Frontal cortex (tissue), 4 donors: ENCODE results near the gene PDLIM1. TPM values are rescaled to one million over a fixed set of nuclear protein-coding genes. Genes with fewer than 3 reads are reported as not detected.

Experiments used
- DNase-seq, 2 donors: peaks; one replicate each; pipeline ENCODE4 v3.0.0; 2012; ENCODE audit warnings: low spot score in 2 of 2
- FAIRE-seq: peaks from 2 replicates; lab custom pipeline; 2012; peaks lifted over from hg19 to GRCh38; lab: Jason Lieb, UNC
- total RNA-seq: library from RNA; depleted of rRNA; stranded (reverse); fragments of >200 nt; gene quantifications from one replicate; pipeline ENCODE4 v1.2.3, GENCODE V29; 2014
- donor health status: control.
- donor health status: control.
- donor health status: control.

PDLIM1 gene, protein sequence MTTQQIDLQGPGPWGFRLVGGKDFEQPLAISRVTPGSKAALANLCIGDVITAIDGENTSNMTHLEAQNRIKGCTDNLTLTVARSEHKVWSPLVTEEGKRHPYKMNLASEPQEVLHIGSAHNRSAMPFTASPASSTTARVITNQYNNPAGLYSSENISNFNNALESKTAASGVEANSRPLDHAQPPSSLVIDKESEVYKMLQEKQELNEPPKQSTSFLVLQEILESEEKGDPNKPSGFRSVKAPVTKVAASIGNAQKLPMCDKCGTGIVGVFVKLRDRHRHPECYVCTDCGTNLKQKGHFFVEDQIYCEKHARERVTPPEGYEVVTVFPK
- total RNA-seq, result 2.4 TPM

DNA sequence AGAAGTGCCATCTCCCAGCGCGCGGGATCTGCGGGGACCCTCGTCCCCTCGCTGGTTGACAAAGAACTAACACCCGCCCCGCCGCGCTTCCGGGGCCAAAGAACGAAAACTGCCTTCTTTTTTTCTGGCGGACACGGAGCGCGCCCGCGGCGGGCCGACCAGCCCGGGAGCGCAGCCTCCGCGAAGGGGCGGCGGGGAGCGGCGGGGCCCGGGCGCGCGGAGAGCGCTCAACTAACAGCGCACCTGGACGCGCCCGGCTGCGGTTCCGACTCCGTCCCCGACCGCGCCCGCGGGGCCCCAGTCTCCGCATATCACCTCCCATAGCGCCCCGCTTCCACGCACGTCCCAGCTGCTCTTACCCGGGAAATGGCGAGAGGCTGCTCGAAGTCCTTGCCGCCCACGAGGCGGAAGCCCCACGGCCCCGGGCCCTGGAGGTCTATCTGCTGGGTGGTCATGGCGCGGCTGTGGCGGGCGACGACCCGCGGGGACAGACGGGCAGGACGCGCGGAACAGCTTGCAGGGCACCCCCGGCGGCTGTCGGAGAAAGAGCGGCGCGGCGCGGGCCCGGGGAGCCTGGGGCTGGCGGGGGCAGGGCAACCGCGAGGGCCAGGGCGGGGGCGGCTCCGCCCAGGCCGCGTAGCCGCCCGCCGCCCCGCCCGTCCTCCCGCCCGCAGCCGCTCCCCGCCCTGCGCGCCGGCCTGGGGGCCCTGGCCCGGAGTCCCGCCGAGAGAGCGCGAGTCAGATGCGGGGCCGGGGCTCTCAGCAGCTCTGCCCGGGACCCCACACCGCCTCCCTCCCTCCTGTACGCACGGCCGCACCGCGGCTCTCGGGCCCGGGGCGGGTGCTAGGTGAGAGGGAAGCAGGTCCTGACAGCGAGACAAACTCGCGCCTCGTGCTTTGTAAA, at the start of gene PDLIM1:
PDLIM1 (minus strand) TSS at position 543 of the 904 bp plus-strand sequence; CDS start at position 455, 88 bp downstream.
- DNase-seq (peak; percentile 64 to 76), FAIRE-seq (no peak)

DNA sequence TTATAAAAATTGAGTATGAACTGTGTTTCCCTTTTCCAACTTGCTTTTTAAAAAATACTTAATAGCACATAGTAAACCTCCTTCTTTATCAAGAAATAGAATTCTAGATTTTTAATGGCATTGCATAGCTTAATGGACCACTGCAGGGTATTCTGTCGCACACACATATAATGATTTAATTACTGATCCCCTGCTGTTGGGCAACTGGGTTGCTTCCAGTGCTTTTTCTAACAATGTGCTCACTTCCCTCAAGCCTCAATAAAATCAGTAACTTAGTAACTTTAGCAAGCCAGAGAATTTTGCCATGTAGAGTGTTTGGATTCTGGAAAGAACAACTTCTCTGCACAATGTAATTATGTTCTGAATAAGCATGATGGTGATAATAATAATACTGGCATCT, 49.1 kb upstream of the PDLIM1 start:
- FAIRE-seq (no peak), DNase-seq (no peak)

DNA sequence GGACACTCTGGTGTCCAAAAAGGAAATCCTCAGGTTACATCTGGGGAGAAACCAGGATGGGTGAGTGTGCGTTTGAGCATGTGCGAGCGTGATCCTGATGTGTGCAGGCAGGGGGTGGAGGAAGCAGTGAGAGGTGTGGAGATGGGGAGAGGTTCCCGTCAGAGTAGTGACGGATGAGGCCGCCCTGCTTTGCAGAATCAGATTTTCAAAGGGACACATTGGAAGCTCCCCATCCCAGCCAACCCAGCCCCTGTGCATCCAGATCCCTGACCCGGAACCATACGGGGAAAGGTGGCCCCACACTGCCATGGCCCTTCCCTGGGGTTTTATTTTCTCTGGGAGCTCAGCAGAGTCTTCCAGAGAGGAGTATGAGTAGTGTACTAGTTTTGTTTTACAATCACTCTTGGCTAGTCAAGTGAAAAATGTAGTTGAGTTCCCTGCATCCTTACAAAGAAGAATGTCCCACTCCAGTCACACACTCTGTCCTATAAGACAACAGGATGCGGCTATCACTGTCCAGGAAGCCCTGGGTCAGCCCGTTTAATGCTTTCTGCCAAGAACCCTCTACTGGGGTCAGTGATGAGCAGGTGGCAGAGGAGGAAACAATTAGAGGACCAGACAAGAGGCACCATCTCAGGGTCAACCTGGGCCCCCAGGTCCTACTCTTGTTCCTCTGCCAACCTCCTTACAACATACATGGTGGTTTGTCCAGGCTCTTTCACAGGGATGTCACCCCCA, 46.8 kb upstream of the PDLIM1 start:
- no peak for DNase-seq
- no peak for FAIRE-seq

DNA sequence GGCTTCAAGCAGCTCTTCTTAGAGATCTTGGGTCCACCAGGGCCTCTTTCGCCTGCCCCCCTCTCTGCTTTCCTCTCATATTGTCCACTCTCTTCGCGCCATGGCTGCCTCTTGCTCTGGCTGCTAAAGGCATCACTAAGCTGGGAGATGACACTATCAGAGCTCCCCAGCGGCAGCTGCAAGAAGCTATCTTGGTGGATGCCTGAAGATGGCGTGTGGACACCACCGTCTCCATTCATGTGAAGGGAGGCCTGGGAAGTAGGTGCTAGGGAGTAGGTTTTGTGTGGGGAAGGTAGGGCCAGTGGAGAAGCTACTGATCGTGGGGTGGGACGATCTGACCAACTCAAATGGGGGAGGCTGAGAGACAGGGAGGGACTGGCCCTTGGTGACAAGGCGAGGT, 45.9 kb upstream of the PDLIM1 start:
- FAIRE-seq, result no peak
- DNase-seq, result no peak

DNA sequence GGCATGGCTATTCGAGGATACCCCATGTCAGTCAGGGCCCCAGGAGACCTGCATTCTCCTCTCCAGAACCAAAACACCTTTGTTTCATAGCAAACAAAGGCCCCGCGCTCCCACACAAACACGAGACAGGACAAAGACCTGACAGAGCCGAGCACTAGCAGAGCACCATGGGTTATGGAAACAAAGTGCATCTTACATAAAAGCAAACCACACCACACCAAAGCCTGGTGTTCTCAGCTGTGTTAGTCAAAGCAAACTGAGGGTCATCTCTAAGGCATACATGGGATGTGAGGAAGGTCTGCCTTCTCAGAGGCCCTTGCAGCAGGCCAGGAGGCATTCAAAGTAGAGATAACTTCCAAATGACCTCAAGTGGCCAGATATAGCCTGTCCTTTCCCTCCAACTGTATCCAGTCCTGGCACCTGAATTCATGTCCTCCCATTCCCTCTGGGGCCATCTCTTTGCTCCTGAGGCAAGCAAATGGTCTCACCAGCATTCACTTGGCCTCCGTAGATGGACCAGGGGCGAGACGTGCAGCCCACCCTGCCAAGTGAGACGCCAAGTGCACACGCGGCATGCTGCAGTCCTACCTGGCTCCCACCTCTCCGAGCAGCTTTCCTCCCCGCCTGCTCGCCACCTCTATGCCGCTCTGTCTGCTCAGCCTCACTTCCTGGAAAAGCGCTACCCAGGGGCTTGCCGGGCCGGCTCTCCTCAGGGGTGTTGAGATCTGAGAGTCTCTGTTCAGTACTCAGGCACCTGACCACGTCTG, 45.3 kb upstream of the PDLIM1 start:
- FAIRE-seq (no peak), DNase-seq (no peak)

DNA sequence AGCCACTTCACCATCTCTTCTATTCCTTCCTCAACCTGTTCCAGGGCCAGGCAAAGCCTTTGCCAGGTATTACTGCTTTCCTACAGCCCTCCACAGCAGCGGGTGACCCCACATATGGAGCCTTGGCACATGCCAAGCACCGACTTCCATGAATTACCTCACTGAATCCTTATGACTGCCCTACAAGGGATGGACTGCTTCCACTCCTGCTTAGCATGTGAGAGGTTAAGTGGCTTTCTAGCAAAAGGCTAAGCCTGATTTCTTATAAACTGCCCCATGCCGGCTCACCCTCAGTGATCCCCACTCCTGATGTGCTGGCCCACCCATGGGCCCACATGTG, 44.0 kb upstream of the PDLIM1 start:
- no peak for FAIRE-seq
- DNase-seq, result no peak

DNA sequence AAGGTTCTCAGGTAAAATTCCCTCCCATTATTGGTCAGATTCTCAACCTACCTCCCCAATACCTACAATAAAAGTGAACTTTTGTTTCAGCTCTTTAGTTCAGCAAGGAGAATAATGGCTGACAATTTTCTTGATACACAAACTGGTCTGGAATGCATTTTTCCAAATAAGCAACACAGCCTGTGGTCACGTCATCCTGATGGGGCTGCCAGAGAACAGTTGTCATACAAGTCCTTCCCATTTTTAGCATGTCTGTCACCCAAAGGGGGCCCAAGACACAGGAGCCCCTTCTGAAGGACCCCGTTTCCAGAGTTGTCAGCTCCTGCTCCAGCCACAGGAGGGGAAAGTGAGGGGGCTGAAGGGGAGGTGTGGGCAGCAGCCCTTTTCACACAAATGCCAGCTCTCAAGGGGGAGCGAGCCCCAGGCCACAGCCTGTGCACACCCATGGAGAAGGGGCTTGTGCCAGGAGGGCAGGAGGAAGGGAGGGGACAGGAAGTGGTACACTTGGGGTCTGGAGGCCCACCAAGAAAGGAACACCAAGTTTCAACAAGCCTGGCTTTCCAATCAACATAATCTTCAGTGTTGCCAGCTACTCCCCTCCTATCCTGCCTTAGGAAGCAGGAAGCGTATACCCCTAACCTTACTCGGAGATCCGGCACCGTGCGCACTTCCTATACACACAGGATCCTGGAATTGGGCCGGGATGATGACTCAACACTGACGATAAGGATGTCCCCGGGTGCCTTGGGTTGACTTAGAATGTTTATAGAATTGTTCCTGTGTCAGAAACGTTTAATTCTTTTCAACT, 43.4 kb upstream of the PDLIM1 start:
- FAIRE-seq, result no peak
- peak in 1 of 2 donors; percentile 32 for DNase-seq

DNA sequence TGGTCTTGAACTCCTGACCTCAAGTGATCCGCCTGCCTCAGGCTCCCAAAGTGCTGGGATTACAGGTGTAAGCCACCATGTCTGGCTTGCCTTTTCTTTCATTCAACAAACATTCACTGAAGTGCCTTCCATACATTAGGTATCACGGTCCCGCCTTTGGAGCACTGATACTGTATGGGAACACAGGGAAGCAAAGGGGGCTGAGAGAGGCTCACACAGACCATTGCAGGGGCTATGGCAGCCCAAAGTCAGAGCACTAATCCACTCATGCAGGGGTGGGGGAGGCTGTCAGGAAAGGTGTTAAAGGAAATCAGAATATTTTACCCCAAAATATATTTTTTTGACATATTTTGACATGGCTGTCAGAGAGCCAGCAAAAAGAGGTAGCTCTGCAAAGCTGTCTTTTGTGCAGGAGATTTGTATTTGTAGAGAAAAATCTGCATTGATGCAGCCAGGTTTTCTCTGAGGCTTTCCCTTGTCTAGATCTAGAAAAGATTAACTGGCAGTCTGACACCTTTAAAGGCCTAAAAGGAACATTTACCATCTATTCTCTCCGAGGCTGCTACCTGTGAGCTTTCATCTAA, 42.0 kb upstream of the PDLIM1 start:
- DNase-seq (no peak), FAIRE-seq (no peak)

DNA sequence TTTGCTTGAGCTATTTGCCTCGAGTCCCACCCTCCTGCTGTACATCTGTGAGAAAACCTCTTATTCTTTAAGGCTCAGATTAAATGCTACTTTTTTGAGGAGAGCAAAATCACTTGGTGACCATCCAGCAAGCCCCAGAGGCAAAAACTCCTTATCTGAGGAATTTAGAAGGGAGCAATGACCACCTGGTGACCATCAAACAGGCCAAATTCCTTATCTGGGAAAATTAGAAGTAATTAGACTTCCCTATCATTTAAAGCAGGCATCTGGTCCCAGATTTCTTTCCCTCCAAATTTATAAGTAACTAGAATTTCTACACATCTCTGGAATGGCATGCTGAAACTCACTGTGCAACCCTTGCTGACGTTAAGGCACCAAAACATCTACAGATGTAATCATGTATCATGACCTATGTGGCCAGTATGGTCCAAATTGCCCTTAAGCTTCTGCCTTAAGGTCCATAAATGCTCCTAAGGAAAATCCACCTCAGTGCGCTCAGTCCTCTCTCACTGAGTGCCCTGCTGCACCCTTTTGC, 40.9 kb upstream of the PDLIM1 start:
- DNase-seq (no peak), FAIRE-seq (no peak)

DNA sequence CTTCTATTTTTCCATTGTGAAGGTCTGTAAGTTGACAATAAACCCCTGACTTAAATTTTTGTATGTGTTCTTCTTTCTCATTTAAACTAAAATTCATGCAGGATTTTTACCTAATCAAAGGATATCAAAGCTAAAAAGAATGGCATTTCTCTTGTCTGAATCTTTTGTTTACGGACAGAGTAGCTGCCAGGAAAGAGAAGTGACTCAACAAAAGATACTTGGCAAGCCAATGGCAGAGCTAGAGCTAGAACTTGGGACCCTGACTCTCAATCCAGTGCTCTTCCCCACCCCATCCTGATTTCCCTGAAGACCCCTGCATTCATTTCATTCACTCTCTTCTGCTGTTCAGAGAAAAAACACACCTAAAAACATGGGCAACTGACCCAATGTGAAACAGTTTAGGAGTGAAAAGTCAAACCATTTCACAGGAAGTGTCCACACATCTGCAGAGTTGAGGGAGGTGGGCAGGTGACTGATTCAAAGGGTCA, 40.2 kb upstream of the PDLIM1 start:
- DNase-seq (no peak), FAIRE-seq (no peak)

DNA sequence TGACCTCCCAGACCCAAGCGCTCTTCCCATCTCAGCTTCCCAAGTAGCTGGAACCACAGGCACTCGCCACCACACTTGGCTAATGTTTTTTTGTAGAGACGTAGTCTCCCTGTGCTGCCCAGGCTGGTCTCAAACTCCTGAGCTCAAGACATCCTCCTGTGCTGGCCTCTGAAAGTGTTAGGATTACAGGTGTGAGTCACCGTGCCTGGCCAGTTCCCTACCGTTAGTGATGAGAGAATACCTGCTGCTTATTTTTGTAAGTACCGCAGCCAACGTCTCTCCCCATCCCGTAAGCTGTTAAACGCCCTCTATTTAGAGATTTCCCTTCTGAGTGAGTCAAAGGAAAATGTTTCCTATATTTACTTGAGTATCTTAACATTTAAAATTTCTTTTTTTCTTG, 38.5 kb upstream of the PDLIM1 start:
- no peak for DNase-seq

DNA sequence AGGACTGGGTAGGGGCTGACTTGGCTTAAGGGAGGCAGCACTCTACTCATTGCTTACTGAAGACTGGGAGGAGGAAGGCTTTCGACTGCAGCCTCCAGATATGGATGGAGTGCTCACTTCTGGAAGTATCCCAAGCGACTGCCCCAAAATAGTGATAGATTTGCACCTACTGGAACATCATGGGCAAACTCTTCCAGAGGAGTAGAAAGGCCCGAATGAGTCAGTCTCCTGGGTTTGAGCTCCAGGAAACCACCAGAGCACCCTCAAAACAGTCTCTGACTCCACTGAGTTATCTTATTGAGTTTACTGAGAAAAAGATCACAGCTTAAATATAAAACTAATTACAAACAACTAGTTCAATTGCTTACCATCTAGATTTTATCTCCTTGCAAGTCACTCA, 37.2 kb upstream of the PDLIM1 start:
- no peak for FAIRE-seq
- no peak for DNase-seq

More for the DNA sequence above, 38.5 kb upstream of the PDLIM1 start:
- FAIRE-seq, result no peak

DNA sequence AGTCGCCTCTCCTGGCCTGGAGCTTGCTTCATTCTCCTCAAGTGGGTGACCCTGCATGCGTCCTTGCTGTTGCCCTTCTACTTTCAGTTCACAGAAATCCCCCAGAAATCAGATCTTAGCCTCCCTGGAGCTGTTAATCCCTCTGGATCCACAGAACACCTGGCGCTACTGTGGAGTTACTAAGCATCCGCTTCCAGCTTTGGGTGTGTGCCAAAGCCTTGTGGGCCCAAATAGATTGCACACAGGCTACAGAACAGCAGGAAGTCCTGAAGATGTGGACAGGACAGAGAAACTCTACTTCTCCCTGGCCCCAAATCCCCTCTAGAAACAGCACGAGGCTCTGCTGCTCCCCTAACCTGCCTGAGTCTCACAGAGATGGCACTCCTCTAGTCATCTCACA, 36.6 kb upstream of the PDLIM1 start:
- DNase-seq (no peak), FAIRE-seq (no peak)

DNA sequence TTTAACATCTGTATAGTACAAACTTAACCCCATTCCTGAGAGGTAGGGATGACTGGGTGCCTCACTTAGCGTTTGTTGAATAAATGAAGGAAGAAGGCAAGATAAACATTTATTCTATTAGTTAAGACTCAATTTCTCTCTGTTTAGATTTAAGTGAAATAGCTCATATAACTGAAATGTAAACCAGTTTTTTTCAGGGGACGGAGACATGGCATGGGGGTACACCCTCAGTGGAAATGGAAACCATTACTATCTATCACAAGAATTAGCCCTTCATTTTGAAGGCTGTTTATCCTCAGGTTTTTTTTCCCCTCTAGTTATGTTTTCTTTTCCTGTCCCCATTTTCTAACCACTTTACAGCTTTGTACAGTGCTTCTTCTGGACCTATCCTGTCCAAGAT, 35.6 kb upstream of the PDLIM1 start:
- no peak for FAIRE-seq

DNA sequence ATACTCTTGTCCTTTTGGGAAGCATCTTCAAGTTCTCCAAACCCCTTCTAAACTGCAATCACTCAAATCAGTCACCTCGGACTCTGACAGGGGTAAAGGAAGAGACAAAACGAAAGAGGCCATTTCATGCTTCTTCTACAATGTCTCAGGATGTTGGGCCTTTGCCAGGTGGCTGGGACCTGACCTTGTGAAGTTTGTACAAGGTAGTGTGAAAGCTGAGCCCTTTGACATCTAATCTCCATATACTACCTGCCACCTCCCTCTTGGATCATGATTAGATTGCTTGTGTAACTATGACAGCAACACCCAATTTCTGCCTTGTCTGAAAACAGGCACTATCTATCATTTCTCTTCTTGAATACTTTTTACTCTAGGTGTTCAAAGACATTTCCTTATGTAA, 35.1 kb upstream of the PDLIM1 start:
- FAIRE-seq (no peak), DNase-seq (no peak)

More for the DNA sequence above, 35.6 kb upstream of the PDLIM1 start:
- no peak for DNase-seq

DNA sequence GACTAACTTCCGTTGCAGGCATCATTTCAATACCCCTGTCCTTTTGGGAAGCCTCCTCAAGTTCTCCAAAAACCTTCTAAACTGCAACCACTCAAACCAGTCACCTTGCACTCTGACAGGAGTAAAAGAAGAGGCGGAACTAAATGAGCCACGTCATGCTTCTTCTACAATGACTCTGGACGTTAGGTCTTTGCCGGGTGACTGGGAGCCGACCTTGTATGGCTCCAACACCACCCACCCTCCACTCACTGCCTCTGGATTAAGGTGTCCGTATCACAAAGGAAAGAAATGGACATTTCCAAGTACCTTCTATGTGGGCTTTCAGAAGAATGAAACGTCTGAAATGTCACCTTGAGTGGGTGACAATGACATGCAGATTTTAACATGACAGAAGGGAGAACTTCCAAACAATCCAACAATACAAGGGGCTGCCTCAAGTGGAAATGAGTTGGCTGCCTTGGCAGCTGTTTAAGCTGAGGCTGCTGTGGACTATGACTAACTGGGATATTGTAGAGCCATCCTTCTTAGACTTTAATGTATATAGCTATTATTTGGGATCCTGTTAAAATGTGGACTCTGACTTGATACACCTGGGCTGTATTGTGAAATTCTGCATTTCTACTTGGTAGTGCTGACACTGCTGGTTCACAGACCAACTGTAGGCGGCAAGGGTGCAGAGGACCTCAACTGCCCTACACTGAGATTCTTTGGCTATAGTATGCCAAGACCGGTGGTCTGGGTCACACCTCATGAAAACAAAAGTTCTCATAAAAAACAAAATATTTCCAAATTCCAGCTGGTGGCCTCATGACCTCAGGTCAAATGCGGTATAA, 33.8 kb upstream of the PDLIM1 start:
- no peak for FAIRE-seq
- no peak for DNase-seq

DNA sequence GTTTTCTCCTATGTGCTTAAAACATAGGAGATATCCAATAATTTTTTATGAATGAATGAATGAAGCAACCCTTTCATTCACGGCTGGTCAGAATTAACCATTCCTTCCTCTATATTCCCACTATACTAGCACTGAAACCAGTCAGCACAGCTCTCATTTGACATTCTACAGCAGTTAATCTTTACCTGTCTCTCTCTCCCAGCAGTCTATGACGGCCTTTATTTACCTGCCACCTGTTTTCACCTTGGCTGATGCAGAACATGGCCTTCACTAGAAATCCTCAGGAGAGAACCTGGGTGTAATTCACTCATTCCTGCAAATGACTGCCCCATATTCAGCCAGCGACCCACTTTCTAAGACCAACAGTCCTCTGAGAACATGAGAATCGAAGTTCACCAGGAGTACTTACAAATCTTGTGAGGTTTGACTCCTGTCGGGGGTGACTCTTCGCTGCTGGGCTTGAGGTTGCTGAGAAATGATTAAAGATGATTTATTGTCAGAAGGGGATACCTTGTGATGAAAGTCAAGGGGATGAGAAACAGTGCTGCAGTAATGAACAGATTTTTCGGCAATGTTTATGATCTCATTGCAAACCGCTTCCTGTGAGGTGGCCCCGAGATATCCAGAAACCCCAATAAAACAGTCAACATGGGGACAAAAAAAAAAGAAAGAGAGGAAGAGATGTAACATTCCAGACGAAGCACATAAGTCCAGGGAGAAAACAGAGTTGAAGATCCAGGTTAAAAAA, 30.9 kb upstream of the PDLIM1 start:
- no peak for DNase-seq

More for the DNA sequence above, 30.9 kb upstream of the PDLIM1 start:
- FAIRE-seq, result no peak
